NCI-H2196 treated with DMSO at 0.1 percent for 48 hours (cell line): ENCODE measurements around the gene NDST3.

ENCODE experiments used
- DNase-seq: peaks from one replicate; lab custom pipeline; 2025; ENCODE audit not compliant: unreplicated experiment; lab: John Stamatoyannopoulos, UW

NDST3 gene

GRCh38 chr4:118034053-118034785, at the start of gene NDST3:
TSS of gene NDST3 (plus strand) at chr4:118034486. CDS start at chr4:118053911, 19,425 bp downstream.
- no peak for DNase-seq

- no peak for DNase-seq
Measured at GRCh38 chr4:117986321-117986720, 48.0 kb upstream of the NDST3 start.

GRCh38 chr4:117987464-117987863, 46.8 kb upstream of the NDST3 start:
- no peak for DNase-seq

- DNase-seq, result no peak
Measured at GRCh38 chr4:117996891-117997290, 37.4 kb upstream of the NDST3 start.

- no peak for DNase-seq
Measured at GRCh38 chr4:118004088-118004487, 30.2 kb upstream of the NDST3 start.

GRCh38 chr4:118005883-118006282, 28.4 kb upstream of the NDST3 start:
- DNase-seq, result no peak

- no peak for DNase-seq
Measured at GRCh38 chr4:118012142-118012541, 22.1 kb upstream of the NDST3 start.

GRCh38 chr4:118014831-118015230, 19.5 kb upstream of the NDST3 start:
- no peak for DNase-seq

- no peak for DNase-seq
Measured at GRCh38 chr4:118018381-118019145, 15.7 kb upstream of the NDST3 start.

GRCh38 chr4:118026806-118027205, 7.5 kb upstream of the NDST3 start:
- DNase-seq, result no peak

GRCh38 chr4:118029224-118029623, 5.1 kb upstream of the NDST3 start:
- DNase-seq, result no peak

- no peak for DNase-seq
Measured at GRCh38 chr4:118032691-118033090, 1.6 kb upstream of the NDST3 start.

GRCh38 chr4:118033148-118034052, 886 bp upstream of the NDST3 start:
- no peak for DNase-seq

GRCh38 chr4:118035309-118035708, 1.0 kb downstream of the NDST3 start:
- DNase-seq, result no peak

- DNase-seq, result no peak
Measured at GRCh38 chr4:118036336-118036735, 2.0 kb downstream of the NDST3 start.

GRCh38 chr4:118037955-118038354, 3.7 kb downstream of the NDST3 start:
- no peak for DNase-seq

GRCh38 chr4:118046323-118046722, 12.0 kb downstream of the NDST3 start:
- no peak for DNase-seq

- DNase-seq, result no peak
Measured at GRCh38 chr4:118047043-118047442, 12.8 kb downstream of the NDST3 start.

- no peak for DNase-seq
Measured at GRCh38 chr4:118058955-118059354, 24.7 kb downstream of the NDST3 start.

GRCh38 chr4:118059397-118059796, 25.1 kb downstream of the NDST3 start:
- DNase-seq, result no peak

- no peak for DNase-seq
Measured at GRCh38 chr4:118076958-118077766, 42.9 kb downstream of the NDST3 start.
